Islet precursor cell (in vitro differentiated cells): ENCODE results near the gene NECAB2.
A peak's percentile ranks its signal among the peaks of the same experiment; 100 is the strongest.

ENCODE experiments used
- DNase-seq: peaks from one replicate; pipeline ENCODE4 v3.0.0-alpha.2; 2018

NECAB2 gene

DNA sequence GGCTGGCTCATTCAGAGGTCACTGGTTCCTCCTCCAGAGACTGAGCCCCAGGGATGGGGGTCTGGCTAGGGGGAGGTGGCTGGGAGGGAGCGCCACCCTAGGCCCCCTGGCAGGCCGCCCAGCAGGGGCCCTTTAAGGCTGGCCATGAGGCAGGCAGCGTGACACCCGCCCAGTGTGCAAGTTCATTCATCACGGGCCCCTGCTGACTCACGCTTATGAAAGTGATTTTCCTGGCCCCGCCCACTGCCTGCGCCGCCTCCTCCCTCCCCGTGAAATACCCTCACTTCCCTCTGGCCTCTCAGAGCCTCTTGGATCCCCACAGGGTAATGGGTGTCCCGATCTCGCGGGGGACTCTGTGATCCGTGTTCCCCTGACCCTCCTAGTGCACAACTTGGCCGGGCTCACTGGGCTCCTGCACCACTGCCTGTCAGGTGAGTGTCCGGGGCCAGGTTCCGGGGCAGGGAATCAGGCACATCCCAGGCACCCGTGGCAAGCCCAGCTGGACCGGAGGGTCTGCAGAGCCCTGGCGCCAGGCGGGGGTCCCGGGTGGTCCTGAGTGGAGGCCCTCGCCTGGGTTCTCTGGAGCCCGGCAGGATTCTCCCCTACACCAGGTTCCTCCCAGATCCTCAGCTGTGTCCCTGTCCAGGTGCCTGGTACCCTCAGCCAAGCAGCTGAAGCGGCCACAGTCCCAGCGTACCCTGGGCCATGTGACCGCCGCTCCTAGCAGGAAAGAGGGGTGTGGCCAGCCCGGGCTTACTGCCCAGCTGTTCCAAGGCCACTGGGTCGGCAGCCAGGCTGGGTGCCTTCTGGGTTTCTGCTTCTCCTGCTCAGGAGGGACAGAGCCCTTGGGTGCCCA is 14.9 kb upstream of the NECAB2 start, which contains the start of gene OSGIN1:
Gene OSGIN1, plus strand, starts transcription at position 301 of the 856 bp plus-strand sequence. CDS start 4,432 bp downstream, outside the sequence.
- DNase-seq = peak; percentile 92

- DNase-seq = peak; percentile 66
Observed at GRCh38 chr16:83953796-83954576, 14.1 kb upstream of the NECAB2 start.

- peak; percentile 92 for DNase-seq
Observed at GRCh38 chr16:83954577-83955016, 13.4 kb upstream of the NECAB2 start.

DNA sequence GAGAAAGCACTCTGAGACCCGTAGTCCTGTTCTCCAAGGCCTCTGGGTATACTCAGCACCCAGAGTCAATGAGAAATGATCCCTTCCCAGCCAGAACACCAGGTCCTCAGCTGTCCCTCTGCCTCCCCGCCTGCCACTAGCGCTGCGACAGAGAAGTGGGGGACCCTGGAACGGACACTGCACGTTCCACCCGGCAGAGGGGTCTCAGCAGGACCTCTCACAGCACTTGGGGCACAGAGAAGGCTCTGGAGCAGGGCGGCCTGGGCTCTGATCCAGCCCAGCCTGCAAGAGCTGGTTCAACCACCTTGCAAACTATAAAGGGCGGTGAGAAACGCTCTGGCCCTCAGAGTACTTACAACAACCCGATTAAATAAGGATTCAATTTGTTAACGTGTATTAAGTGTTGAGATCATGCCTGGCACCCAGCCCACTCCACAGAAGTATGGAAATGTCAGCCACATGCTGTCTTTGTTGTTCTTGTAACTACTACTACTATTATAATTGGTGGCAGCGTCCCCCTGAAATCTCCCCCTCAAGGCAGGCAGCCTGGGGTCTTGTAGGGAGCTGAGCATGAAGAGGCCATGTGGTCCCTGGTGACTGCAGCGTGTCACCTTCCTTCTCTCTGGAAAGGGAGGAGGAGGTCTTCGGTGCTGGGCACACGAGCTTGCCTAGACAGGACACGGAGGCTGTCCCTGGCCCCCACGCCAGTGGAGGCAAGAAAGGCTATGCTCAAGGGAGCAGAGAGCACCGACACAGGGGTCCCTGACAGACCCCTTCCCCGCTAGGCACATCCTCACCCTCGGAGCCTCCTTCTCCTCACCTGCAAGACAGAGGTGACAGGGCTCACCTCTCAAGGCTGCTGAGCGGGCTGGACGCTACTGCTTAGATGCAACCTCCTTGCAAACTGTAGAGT is 12.6 kb upstream of the NECAB2 start:
- DNase-seq = no peak

DNA sequence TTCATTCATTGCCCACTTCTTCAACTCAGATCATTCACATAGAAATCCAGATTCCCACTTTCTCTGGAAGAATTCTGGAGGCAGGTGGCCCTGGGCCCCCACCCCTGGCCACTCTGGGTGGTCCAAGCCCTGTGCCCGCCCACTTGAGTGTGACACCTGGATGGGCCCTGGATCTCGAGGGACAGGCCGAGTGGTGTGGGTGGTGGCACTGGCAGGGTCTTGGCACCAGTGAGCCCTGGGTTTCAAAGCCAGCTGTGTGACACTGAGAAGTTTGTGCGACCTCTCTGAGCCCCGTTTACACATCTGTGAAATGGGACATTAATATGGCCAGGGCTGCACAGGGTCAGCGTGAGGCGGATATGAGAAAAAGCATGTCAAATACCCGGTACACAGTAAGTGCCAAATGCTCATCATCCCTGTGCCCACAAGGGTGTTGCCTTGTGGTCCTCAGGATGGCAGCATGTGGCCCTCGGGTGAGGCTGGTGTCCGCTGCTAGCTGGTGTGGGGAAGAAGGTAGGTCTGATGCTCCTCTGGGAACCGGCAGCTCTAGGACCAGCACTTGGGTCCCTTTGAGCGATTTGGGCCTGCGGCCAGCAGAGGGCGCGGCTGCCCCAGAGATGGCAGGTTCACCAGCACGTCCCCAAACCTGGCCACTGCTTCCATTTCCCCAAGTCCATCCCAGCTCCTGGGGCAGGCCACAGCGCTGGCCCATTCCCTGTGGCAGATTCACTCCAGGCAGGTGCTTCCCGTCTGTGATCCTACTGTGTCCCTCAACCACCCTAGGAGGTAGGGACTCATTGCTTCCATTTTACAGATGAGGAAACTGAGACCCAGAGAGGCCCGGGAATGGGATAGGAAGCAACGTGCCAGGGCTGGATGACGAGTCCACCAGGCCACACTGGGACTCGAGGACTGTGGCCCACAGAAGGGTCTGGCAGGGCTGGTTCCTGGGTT is 11.4 kb upstream of the NECAB2 start:
- DNase-seq = peak; percentile 93

DNA sequence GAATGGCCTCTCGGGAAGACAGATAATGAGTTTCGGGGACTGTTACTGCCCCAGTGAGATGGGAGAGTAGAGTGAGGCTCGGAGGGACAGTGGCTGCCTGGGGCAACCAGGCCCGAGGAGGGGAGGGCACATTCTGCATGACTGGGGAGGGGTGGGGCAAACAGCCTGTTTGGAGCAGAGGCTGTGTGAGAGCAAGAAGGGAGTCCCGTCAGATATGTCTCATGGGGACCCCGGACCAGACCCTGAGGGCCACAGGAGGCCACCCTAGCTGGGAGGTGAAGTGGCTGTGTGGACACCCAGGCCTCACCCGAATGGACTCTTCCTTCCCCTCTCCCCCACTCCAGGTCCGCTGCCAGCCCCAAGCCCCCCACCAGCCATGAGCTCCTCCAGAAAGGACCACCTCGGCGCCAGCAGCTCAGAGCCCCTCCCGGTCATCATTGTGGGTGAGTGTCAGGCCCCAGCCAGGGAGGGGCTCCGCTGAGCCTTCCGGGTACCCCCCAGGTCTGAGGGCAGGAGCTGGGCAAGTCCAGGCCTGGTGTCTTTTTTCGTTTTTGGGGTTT is 10.7 kb upstream of the NECAB2 start:
- no peak for DNase-seq

DNA sequence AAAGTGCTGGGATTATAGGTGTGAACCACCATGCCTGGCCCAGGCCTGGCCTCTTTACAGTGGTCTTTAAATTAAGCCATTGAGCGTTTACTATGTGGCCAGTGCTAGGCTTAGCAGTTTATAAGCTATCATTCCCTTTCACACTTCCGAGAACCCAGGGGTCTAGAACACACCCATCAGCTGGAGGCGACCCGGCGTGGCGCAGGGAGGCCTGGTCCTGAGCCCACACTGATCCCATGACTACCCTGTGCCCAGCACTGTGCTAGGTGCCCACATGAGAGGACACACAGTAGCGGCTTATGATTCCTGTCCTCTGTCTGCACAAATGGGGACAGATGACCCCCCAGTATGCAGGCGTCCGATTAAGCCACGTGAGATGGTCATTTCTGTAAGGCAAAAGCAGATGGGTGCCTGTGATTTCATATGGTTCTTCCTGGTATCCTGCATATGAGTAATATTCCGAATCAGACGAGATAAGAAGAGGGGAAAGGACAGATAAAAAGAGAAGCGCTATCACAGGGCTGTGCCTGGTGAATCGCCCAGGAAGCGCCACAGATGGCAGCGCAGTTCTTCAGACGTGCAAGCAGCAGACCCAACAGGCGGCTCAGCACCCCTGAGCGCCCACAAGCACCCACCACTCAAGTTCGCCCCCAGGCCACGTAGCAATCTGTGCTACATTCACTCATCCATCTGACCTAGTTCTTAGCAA is 9.8 kb upstream of the NECAB2 start:
- no peak for DNase-seq

GRCh38 chr16:83958846-83959565 is 9.0 kb upstream of the NECAB2 start:
- no peak for DNase-seq

- no peak for DNase-seq
Observed at GRCh38 chr16:83959656-83960434, 8.2 kb upstream of the NECAB2 start.

- no peak for DNase-seq
Observed at GRCh38 chr16:83960521-83961249, 7.4 kb upstream of the NECAB2 start.

DNA sequence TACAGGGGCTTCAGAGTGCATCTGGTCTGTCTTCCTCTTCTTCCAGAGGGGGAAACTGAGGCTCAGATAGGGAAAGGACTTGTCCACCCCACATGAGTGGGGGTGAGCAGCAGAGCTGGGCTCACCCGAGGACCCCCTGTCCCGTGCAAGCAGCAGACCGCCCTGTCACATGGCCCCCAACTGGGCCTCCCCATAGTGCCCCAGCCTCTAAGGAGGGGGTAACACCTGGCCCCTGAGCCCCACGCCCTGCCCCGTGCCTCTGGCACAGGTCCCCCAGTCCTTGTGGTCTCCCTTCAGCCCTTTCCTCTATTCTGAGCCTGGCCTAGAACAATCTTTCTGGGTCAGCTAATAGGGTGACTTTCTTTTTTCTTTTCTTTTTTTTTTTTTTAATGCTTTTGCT is 6.5 kb upstream of the NECAB2 start:
- DNase-seq = no peak

DNA sequence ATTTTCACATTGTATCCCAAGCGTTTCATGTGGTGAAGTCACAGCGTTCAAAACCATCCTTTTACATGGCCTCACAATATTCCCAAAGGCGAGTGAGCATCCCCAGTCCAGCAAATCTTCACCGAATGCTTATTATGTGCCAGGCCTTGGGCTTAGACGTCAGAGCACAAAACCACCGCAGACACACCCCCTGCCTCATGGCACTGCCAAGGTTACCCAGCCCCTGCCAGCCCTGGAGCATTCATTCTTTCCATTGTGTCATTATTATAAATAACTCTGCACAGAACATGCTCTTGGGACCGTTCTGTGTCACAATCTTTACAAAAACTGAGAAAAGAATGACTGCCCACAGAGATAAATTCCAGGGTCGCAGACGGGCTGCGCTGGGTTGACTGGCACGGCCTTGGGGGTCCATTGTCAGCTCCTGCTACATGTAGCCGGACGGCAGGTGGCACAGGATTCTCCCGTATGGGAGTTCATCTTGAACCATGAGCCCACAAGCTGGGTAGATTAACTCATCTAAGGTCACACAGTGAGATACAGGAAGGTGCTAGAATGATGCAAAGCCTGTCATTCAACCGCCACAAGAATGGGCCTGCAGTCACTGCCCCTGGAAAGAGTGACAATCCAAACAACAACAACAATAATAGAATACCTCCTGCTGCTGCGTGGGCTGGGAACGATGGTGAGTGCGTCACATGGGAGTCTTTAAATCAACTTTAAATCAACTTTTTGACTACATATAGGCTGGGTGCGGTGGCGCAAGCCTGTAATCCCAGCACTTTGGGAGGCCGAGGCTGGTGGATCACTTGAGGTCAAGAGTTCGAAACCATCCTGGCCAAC is 4.5 kb upstream of the NECAB2 start:
- no peak for DNase-seq

DNA sequence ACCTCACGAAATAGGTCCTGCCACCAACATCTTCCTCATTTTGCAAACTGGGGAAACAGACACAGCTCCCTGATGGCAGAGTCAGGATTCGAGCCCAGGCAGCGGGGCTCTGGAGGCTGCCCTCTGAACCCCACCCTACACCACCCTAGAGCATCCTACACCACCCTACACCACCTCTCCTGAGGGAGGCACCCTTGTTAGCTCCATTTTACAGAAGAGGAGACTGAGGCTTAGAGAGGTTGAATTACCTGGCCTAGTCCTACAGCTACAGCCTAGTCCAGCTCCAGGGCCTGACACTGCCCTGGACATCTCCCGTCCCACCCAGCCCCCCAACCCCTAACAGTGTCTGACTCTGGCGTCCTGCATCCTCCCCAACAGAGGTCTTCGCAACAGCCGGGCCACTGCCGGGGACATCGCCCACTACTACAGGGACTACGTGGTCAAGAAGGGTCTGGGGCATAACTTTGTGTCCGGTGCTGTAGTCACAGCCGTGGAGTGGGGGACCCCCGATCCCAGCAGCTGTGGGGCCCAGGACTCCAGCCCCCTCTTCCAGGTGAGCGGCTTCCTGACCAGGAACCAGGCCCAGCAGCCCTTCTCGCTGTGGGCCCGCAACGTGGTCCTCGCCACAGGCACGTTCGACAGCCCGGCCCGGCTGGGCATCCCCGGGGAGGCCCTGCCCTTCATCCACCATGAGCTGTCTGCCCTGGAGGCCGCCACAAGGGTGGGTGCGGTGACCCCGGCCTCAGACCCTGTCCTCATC is 3.2 kb upstream of the NECAB2 start:
- DNase-seq = no peak

DNA sequence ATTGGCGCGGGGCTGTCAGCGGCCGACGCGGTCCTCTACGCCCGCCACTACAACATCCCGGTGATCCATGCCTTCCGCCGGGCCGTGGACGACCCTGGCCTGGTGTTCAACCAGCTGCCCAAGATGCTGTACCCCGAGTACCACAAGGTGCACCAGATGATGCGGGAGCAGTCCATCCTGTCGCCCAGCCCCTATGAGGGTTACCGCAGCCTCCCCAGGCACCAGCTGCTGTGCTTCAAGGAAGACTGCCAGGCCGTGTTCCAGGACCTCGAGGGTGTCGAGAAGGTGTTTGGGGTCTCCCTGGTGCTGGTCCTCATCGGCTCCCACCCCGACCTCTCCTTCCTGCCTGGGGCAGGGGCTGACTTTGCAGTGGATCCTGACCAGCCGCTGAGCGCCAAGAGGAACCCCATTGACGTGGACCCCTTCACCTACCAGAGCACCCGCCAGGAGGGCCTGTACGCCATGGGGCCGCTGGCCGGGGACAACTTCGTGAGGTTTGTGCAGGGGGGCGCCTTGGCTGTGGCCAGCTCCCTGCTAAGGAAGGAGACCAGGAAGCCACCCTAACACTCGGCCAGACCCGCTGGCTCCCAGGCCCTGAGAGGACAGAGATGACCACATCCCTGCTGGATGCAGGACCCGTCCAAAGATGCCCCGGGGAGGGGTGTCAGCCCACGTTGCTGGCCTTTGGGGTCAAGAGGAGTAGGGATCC is 2.4 kb upstream of the NECAB2 start:
- no peak for DNase-seq

DNA sequence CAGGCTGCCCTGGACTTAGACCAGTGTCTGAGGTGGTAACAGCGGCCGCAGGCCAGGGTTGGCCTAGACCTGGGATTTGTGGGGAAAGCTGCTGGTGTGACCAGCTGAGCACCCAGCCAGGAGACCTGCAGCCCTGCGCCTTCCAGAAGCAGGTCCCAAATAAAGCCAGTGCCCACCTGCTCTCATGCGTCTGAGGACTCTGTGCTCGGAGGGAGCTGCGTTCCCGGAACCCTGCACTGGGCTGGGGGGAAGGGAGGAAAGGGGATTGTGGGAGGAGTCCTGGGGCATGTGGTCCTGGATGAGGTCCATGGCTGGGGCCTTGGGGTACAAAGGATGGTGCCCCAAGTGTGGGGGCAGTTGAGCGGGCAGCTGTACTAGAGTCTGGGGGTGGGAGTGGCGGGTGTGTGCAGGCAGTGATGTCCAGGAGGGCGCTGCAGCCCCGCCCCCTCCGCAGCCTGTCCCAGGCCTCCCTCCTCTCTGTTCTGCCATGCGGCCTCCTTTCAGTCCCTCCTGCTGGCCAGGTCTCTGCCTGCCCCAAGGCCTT is 1.8 kb upstream of the NECAB2 start:
- no peak for DNase-seq

- no peak for DNase-seq
Observed at GRCh38 chr16:83967091-83967490, 953 bp upstream of the NECAB2 start.
